Measurements from ENCODE around the gene ROR1.

Gene ROR1

GRCh38 chr1:64194168-64195080 is 420.6 kb downstream of the ROR1 start:
- H3K4me3 ChIP-seq (ENCODE audit: low read depth, low read length), result no peak overlapping the region
- H3K36me3 ChIP-seq (ENCODE audit: control insufficient read depth, insufficient read depth, low read length), result no peaks in the 10 kb centered on the region
- H3K9me3 ChIP-seq (ENCODE audit: control insufficient read depth, low read length), result no peaks in the 10 kb centered on the region
- H3K27ac ChIP-seq, result no peak overlapping the region
- TF ChIP-seq CTCF (IDR thresholded peaks at IDR 0.05), result no peak
- no peak overlapping the region for H3K4me2 ChIP-seq (ENCODE audit: low read length)
- no peaks in the 10 kb centered on the region for H3K4me1 ChIP-seq
- H3K9ac ChIP-seq, result no peak overlapping the region
- H3K79me2 ChIP-seq, result no peaks in the 10 kb centered on the region
- H3K27me3 ChIP-seq (ENCODE audit: control insufficient read depth, insufficient read depth, low read length), result no peaks in the 10 kb centered on the region
- H2AFZ ChIP-seq, result no peak overlapping the region

GRCh38 chr1:64195081-64195395 is 421.2 kb downstream of the ROR1 start:
- no peak overlapping the region for H3K27ac ChIP-seq
- H3K36me3 ChIP-seq (ENCODE audit: control insufficient read depth, insufficient read depth, low read length), result no peaks in the 10 kb centered on the region
- no peaks in the 10 kb centered on the region for H3K27me3 ChIP-seq (ENCODE audit: control insufficient read depth, insufficient read depth, low read length)
- H3K79me2 ChIP-seq, result no peaks in the 10 kb centered on the region
- H3K4me1 ChIP-seq, result no peaks in the 10 kb centered on the region
- H3K4me2 ChIP-seq (ENCODE audit: low read length), result no peak overlapping the region
- no peak overlapping the region for H3K4me3 ChIP-seq (ENCODE audit: low read depth, low read length)
- TF ChIP-seq CTCF (IDR thresholded peaks at IDR 0.05), result no peak
- no peak overlapping the region for H3K9ac ChIP-seq
- H3K9me3 ChIP-seq (ENCODE audit: control insufficient read depth, low read length), result no peaks in the 10 kb centered on the region
- no peak overlapping the region for H2AFZ ChIP-seq

GRCh38 chr1:64196074-64196870 is 422.5 kb downstream of the ROR1 start:
- TF ChIP-seq CTCF (IDR thresholded peaks at IDR 0.05), result no peak
- Histone ChIP-seq H2AFZ (no peak overlapping the region), H3K9me3 (ENCODE audit: control insufficient read depth, low read length) (no peaks in the 10 kb centered on the region), H3K36me3 (ENCODE audit: control insufficient read depth, insufficient read depth, low read length) (no peaks in the 10 kb centered on the region), H3K27me3 (ENCODE audit: control insufficient read depth, insufficient read depth, low read length) (no peaks in the 10 kb centered on the region), H3K9ac (no peak overlapping the region), H3K27ac (no peak overlapping the region), H3K4me3 (ENCODE audit: low read depth, low read length) (no peak overlapping the region), H3K4me2 (ENCODE audit: low read length) (no peak overlapping the region), H3K4me1 (no peaks in the 10 kb centered on the region), H3K79me2 (no peaks in the 10 kb centered on the region)

- Histone ChIP-seq H3K4me1 (no peaks in the 10 kb centered on the region), H3K27me3 (ENCODE audit: control insufficient read depth, insufficient read depth, low read length) (no peaks in the 10 kb centered on the region), H3K4me2 (ENCODE audit: low read length) (no peak overlapping the region), H3K27ac (no peak overlapping the region), H3K79me2 (no peaks in the 10 kb centered on the region), H2AFZ (no peak overlapping the region), H3K9me3 (ENCODE audit: control insufficient read depth, low read length) (no peaks in the 10 kb centered on the region), H3K36me3 (ENCODE audit: control insufficient read depth, insufficient read depth, low read length) (no peaks in the 10 kb centered on the region), H3K4me3 (ENCODE audit: low read depth, low read length) (no peak overlapping the region), H3K9ac (no peak overlapping the region)
- no peak for TF ChIP-seq CTCF (IDR thresholded peaks at IDR 0.05)
These were observed 423.3 kb downstream of the ROR1 start for GRCh38 chr1:64197076-64197475.

All from parathyroid adenoma (tissue), 2 donors.